Measurements from ENCODE around the gene PNPT1.
A peak's percentile ranks its signal among the peaks of the same experiment; 100 is the strongest.

DNA sequence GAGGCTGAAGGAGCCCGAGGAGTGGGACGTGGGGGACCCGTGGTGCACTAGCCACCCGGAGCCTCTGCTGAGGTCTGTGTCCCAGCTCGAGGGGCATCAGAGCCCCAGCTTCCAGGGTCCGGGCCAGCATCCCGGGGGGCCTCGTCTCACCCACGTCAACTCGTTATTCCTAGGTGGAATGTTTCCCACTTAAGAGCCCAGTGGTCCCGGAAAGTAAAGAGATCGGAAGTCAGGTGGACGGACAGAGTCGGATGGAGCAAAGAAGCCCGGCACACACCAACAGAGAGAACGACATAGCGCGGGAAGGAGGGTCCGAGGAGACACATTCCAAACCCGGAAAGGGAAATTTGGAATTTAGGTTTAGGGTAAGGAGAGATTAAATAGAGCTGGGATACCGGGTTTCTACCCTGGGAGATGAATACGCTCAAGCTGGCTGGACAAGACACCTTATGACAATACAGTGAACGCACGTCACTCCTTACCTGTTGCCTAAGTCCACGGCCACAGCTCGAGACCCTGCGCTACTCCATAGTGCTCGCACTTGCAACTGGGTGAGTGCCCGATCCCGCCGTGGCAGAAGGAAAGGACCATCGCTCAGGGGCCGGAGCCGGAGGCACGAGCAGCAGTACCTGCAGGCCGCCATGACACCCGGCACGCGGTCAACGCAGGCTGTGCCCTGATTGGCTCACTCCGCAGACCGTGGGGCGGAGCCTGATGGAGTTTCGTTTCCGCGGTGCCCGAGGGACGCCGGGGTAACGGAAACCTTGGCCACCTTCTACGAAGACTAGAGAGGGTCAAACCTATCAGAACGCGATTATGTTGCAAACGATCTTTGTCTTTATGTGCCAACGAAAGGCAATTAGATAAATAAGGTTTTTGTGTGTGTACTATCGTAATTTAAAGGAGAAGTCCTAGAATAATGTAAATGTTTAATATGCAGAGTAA, at the start of gene PNPT1:
- TF ChIP-seq POLR2A (IDR thresholded peaks at IDR 0.05; ENCODE audit: low read depth, low read length) (peak; percentile 97), POLR2AphosphoS5 (IDR thresholded peaks at IDR 0.05; ENCODE audit: low read depth, low read length) (peak; percentile 96)
